Bronchial epithelial cell (primary cell): ENCODE results near the gene CLIP1. TPM values are rescaled to one million over a fixed set of nuclear protein-coding genes. Genes with fewer than 3 reads are reported as not detected.
"Not testable (repeated sequence)": the region's sequence is repeated elsewhere in the genome, so short reads cannot be mapped to it uniquely, and the experiment has no call there.

Source experiments
- DNase-seq: peaks from one replicate; pipeline ENCODE4 v3.0.0-alpha.2; 2010; ENCODE audit warnings: low read depth
- FAIRE-seq: peaks from 2 replicates; lab custom pipeline; 2011; peaks lifted over from hg19 to GRCh38; lab: Jason Lieb, UNC
- H3K27me3 ChIP-seq: 2 replicates; pipeline ENCODE4 v1.5.1; 2011; ENCODE audit warnings: low read length; ENCODE audit not compliant: control insufficient read depth, insufficient read depth
- H3K36me3 ChIP-seq: 2 replicates; pipeline ENCODE4 v1.5.1; 2011; ENCODE audit warnings: low read length; ENCODE audit not compliant: control insufficient read depth, insufficient read depth
- H3K4me3 ChIP-seq: 2 replicates; pipeline ENCODE4 v1.5.1; 2011; ENCODE audit warnings: mild to moderate bottlenecking, low read depth, low read length, control low read depth
- total RNA-seq: library from RNA; depleted of rRNA; stranded (reverse); fragments of >200 nt; gene quantifications from 2 replicates; pipeline ENCODE4 v1.2.1, GENCODE V29; 2014
- TF ChIP-seq, protein P1 (sequence below): IDR thresholded peaks from 2 replicates; pipeline ENCODE4 v1.5.1; 2011; ENCODE audit warnings: mild to moderate bottlenecking, moderate library complexity, low read length, control low read depth, inconsistent platforms; ENCODE audit not compliant: insufficient read depth, severe bottlenecking

The CLIP1 gene
- total RNA-seq, result 69.0 and 97.2 TPM in 2 replicates

DNA sequence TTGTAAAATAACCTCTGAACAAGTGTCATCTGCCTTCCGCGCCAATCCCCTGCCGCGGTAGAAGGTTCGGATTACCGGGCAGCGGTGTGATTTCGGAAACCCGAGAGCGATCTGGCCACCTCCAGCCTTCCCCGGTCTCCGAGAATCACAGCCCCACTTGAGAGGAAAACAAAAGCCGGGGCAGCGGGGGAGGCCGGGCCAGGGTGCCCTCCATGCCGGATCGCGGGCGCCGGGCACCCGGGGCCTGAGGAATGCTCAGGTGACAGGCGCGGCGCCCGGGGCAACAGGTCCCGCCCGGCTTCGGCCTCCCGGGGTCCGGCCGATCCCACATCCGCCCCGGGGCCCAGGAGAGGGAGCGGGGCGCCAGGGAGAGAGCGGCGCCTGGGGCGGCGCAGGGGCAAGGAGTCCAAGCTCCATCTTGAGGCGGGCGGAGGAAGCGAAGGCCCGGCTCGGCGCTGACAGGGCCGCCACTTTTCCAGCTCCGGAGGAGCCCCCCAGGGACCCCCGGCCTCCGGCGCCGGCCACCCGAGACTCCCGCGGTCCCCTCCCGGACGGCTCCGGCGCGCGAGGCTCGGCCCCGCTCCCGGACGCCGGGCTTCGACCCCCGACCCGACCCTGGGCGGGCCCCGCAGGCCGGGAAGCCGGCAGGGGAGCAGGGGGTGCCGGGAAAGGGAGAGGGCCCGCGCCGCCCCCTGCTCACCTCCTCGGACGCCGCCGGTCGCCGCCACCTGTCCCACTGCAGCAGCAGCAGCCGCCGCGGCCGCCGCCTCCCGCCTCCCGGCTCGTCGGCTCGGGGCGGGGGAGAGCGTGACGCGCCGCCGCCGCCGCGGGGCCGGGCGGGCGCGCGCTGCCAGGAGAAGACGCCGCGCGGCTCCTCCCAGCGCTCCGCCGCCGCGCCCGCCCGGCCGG lies at the start of gene CLIP1:
Gene CLIP1, minus strand, starts transcription at position 849 of the 909 bp plus-strand sequence. CDS start 42,217 bp downstream, outside the sequence.
- DNase-seq (no peak), FAIRE-seq (no peak)
- Histone ChIP-seq H3K27me3 (no peaks in the 10 kb centered on the region), H3K4me3 (peak within 1 kb of the TSS; percentile 89), H3K36me3 (no peaks in the 10 kb centered on the region)
- TF ChIP-seq, protein P1, sequence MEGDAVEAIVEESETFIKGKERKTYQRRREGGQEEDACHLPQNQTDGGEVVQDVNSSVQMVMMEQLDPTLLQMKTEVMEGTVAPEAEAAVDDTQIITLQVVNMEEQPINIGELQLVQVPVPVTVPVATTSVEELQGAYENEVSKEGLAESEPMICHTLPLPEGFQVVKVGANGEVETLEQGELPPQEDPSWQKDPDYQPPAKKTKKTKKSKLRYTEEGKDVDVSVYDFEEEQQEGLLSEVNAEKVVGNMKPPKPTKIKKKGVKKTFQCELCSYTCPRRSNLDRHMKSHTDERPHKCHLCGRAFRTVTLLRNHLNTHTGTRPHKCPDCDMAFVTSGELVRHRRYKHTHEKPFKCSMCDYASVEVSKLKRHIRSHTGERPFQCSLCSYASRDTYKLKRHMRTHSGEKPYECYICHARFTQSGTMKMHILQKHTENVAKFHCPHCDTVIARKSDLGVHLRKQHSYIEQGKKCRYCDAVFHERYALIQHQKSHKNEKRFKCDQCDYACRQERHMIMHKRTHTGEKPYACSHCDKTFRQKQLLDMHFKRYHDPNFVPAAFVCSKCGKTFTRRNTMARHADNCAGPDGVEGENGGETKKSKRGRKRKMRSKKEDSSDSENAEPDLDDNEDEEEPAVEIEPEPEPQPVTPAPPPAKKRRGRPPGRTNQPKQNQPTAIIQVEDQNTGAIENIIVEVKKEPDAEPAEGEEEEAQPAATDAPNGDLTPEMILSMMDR, result peak; percentile 51

DNA sequence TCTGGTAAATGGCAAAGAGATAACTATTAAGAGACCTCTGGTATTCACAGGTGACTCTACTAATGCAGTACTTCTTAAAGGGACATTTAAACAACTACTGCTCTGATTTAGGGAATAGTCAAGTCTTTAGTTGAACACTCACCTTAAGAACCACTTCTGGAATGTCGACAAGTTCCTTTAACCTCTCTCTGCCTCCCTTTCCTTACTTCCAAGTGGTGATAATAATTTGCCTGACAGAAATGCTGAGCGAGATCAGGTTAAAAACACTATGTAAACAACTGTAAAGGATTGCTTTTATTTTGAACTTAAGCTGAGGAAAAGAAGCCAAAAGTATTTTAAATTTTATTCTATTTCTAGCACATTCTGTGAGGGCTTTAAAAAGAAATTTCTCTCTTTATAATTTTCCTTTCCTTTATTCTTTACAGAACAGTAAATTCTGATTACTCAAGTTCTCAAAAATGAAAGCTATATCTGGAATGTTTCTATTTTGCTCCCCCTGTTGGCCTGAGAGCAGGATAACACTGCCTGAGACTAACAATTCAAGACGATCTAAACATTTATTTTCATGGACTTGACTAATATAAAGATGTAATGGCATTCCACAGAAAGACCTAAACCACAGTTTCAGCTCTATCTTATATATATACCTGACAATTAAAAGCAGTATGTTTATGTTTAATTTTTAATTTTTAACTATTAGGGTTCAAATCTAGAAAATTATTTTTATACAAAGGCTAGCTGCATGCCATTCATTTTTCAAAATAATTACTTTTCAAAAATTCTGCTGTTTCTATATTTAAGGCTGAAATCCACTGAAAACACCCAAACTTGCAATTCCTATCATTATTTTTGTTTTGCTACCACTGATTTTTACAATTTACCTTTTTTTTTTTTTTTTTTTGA lies 49.1 kb upstream of the CLIP1 start:
- Histone ChIP-seq H3K4me3 (no peak overlapping the region), H3K36me3 (peaks cover 13% of the 10 kb centered on the region), H3K27me3 (no peaks in the 10 kb centered on the region)
- FAIRE-seq (no peak), DNase-seq (peak; percentile 77)
- TF ChIP-seq, protein P1, result peak; percentile 35

DNA sequence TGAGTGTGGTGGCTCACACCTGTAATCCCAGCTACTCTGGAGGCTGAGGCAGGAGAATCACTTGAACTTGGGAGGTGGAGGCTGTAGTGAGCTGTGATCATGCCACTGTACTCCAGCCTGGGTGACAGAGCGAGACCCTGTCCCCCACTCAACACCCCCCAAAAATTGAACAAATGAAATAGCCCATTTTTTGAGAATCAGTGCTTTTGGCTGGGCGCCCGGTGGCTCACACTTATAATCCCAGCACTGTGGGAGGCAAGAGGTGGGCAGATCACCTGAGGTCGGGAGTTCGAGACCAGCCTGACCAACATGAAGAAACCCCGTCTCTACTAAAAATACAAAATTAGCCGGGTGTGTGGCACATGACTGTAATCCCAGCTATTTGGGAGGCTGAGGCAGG lies 48.1 kb upstream of the CLIP1 start:
- not testable (repeated sequence) for FAIRE-seq, H3K4me3 ChIP-seq, H3K36me3 ChIP-seq, H3K27me3 ChIP-seq, DNase-seq

DNA sequence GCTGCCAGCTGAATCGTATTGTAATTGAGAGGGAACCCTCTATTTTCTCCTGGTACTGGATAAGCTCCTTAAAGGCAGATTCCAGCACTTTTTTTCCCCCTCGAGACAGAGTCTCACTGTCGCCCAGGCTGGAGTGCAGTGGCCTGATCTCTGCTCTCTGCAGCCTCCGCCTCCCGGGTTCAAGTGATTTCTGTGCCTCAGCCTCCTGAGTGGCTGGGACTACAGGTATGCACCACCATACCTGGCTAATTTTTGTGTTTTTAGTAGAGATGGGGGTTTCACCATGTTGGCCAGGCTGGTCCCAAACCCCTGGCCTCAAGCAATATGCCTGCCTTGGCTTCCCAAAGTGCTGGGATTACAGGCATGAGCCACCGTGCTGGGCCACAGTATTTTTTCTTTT lies 47.4 kb upstream of the CLIP1 start:
- DNase-seq, result not testable (repeated sequence)

DNA sequence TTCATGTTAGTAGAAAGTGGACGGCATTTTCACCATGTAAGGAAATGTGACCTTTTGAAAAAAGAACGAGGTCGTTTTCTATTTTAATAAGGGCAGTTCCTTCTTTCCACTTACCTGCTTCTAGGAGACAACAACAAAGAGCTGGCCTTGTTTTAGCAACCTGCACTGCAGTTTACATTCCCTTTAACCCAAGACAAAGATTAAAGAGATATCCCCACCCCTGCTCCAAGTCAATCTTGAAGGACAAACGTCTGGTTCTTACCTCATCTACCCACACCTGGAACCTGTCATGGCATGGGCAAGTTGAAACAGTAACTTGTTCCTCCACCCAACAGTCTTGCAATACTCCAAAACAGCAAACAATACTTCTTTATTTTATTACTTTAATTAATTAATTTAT lies 45.5 kb upstream of the CLIP1 start:
- DNase-seq (peak; percentile 99), FAIRE-seq (no peak)
- TF ChIP-seq, protein P1, result no peak
- Histone ChIP-seq H3K27me3 (no peaks in the 10 kb centered on the region), H3K4me3 (no peak overlapping the region), H3K36me3 (no peaks in the 10 kb centered on the region)

More for the DNA sequence above, 47.4 kb upstream of the CLIP1 start:
- not testable (repeated sequence) for H3K36me3 ChIP-seq, H3K27me3 ChIP-seq, FAIRE-seq, H3K4me3 ChIP-seq

DNA sequence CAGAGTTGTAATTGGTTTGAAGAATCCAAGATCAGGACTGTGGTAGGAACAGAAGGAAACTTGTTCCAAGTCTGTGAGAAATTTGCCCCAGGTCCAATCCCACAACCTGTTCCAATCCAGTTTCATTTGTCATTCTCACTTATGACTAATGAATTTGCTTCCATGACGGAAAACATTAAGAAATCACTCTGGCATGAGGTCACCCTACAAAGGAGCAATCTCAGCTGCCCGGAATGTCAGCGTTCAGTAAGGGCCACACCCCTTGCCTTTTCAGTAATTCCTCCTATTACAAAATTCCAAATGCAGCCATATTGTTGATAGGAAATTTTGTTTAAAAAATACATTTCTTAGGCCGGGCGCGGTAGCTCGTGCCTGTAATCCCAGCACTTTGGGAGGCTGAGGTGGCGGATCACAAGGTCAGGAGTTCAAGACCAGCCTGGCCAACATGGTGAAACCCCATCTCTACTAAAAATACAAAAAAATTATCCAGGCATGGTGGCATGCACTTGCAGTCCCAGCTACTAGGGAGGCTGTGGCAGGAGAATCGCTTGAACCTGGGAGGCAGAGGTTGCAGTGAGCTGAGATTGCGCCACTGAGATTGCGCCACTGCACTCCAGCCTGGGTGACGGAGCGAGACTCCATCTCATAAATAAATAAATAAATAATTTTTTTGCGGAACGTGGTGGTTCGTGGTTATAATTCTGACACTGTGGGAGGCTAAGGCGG lies 42.0 kb upstream of the CLIP1 start:
- H3K4me3 ChIP-seq, H3K36me3 ChIP-seq, H3K27me3 ChIP-seq: not testable (repeated sequence)
- peak; percentile 89 for FAIRE-seq
- DNase-seq, result peak; percentile 99
